Endothelial cell of umbilical vein (primary cell): ENCODE data around the gene FAM53B.

Experiments used
- CTCF ChIP-seq, 2 donors: IDR thresholded peaks; 1 replicate in 1 of 2; 2 replicates in 1 of 2; pipeline ENCODE4 v1.5.1; 2011; ENCODE audit warnings: low read length in 2 of 2, mild to moderate bottlenecking in 2 of 2, moderate library complexity in 2 of 2, control low read depth in 1 of 2, inconsistent platforms in 1 of 2, low read depth in 1 of 2; ENCODE audit not compliant: insufficient read depth in 1 of 2; ENCODE audit errors: extremely low read depth in 1 of 2
- EZH2 ChIP-seq: IDR thresholded peaks from 2 replicates; pipeline ENCODE4 v1.6.1; 2012; ENCODE audit warnings: borderline replicate concordance, low read depth, mild to moderate bottlenecking, moderate library complexity, low read length, inconsistent platforms; ENCODE audit not compliant: severe bottlenecking
- FOS ChIP-seq: IDR thresholded peaks from 2 replicates; pipeline ENCODE4 v1.6.1; 2011; ENCODE audit warnings: mild to moderate bottlenecking, low read length, moderate library complexity, borderline replicate concordance; ENCODE audit not compliant: insufficient read depth
- GATA2 ChIP-seq: IDR thresholded peaks from 2 replicates; pipeline ENCODE4 v1.7.0; 2011; ENCODE audit warnings: low read depth, mild to moderate bottlenecking, moderate library complexity, mixed read lengths, low read length; ENCODE audit not compliant: insufficient read length, insufficient read depth
- JUN ChIP-seq: IDR thresholded peaks from 2 replicates; pipeline ENCODE4 v1.6.1; 2011; ENCODE audit warnings: borderline replicate concordance, low read depth; ENCODE audit not compliant: insufficient read length, insufficient read depth
- MAX ChIP-seq: IDR thresholded peaks from 2 replicates; pipeline ENCODE4 v1.6.1; 2011; ENCODE audit not compliant: insufficient read depth, insufficient read length
- POLR2A ChIP-seq: IDR thresholded peaks from 2 replicates; pipeline ENCODE4 v1.6.1; 2012; ENCODE audit warnings: low read depth, mild to moderate bottlenecking, control low read depth, low read length
- POLR2AphosphoS5 ChIP-seq: IDR thresholded peaks from 2 replicates; pipeline ENCODE4 v1.6.1; 2012; ENCODE audit warnings: low read depth, mild to moderate bottlenecking, control low read depth, low read length, moderate library complexity; ENCODE audit not compliant: insufficient read depth

DNA sequence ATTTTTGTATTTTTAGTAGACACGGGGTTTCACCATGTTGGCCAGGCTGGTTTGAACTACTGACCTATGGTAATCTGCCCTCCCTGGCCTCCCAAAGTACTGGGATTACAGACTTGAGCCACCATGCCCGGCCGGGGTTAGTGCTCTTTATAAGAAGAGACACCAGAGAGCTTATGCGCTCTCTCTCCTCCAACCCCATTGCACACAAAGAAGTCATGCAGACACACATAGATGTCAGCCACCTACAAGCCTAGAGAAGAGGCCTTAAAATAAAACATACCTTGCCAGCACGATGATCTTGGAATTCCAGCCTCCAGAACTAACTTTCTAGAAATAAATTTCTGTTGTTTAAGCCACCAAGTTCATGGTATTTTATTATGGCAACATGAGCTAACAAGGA lies 10.0 kb upstream of the FAM53B start:
- TF ChIP-seq POLR2AphosphoS5 = no peak
- TF ChIP-seq CTCF (IDR thresholded peaks at IDR 0.05; ENCODE audit: extremely low read depth in 1 of 2, insufficient read depth in 1 of 2, low read depth in 1 of 2, low read length in 2 of 2) = no peak
- TF ChIP-seq POLR2A = no peak
- TF ChIP-seq GATA2 = no peak
- no peak for TF ChIP-seq EZH2
- no peak for TF ChIP-seq FOS
- no peak for TF ChIP-seq JUN
- no peak for TF ChIP-seq MAX
